Measurements from ENCODE around the gene OPHN1. TPM values are rescaled to one million over a fixed set of nuclear protein-coding genes. Genes with fewer than 3 reads are reported as not detected.

The OPHN1 gene
- total and polyA plus RNA-seq, 10 of the 15 experiments (the other 5 are each of a cell fraction or from before 2014, with no cell fraction given): under 0.01 to 0.03 (median 0.03) TPM; not detected in 6

DNA sequence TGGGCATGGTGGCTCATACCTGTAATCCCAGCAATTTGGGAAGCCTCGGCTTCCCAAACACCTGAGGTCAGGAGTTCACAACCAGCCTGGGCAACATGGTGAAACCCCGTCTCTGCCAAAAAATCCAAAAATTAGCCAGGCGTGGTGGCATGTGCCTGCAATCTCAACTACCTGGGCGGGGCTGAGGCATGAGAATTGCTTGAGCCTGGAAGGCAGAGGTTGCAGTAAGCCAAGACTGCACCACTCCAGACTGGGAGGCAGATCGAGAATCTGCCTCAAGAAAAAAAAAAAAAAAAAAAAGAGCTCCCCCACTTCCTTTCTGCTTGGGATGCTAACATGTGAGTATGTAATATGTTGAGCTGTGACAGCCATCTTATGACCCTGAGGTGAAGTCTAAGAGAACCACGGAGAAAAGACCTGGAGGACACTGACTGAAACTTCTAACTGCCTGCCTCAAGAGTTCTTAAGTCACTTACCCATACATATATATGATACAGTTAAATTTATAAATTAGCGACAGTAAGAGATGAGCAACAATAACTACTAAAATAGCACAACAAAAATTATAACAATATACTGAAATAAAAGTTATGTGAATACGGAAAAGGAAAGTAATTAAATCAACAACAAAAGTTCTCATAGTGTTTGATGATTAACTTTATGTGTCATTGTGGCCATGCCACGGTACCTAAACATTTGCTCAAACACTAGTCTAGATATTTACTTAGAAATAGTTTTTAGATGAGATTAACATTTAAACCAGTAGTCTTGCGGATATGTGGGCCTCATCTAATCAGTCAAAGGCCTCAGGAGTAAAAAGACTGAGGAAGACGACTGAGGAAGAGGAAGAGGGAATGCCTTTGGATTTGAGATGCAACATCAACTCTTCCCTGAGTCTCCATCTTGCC, 178.3 kb downstream of the OPHN1 start (continued):
- TF ChIP-seq, protein P1, sequence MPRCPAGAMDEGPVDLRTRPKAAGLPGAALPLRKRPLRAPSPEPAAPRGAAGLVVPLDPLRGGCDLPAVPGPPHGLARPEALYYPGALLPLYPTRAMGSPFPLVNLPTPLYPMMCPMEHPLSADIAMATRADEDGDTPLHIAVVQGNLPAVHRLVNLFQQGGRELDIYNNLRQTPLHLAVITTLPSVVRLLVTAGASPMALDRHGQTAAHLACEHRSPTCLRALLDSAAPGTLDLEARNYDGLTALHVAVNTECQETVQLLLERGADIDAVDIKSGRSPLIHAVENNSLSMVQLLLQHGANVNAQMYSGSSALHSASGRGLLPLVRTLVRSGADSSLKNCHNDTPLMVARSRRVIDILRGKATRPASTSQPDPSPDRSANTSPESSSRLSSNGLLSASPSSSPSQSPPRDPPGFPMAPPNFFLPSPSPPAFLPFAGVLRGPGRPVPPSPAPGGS (IDR thresholded peaks at IDR 0.05; ENCODE audit: borderline replicate concordance, insufficient read depth, low read depth, low read length, poor library complexity, severe bottlenecking): no peak
- TF ChIP-seq, protein P2, sequence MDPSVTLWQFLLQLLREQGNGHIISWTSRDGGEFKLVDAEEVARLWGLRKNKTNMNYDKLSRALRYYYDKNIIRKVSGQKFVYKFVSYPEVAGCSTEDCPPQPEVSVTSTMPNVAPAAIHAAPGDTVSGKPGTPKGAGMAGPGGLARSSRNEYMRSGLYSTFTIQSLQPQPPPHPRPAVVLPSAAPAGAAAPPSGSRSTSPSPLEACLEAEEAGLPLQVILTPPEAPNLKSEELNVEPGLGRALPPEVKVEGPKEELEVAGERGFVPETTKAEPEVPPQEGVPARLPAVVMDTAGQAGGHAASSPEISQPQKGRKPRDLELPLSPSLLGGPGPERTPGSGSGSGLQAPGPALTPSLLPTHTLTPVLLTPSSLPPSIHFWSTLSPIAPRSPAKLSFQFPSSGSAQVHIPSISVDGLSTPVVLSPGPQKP (IDR thresholded peaks at IDR 0.05; ENCODE audit: low read depth, low read length): no peak
- TF ChIP-seq MTA3 (IDR thresholded peaks at IDR 0.05; ENCODE audit: borderline replicate concordance, low read length): no peak

DNA sequence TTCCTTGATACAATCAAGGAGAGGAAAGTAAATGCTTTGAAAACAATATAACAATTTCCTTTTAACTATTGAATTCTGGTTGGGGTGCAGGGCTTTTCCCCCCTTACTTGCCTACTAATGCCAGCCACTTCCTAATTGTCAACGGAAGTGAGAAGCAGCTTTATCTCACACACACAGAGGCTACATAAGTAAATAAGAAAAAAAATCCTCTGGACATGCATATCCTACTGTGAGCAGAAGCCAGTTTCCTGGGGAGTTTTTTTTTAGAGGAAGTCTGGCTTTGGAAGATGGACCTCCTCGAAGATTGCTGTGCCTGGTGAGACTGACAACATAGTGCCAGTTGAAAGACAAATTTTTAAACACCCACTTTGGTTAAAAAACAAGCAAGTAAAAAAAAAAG, 180.6 kb downstream of the OPHN1 start:
- no peak overlapping the region for H3K4me3 ChIP-seq
- H3K79me2 ChIP-seq (ENCODE audit: control insufficient read depth, insufficient read depth, low read length): no peaks in the 10 kb centered on the region
- no peaks in the 10 kb centered on the region for H3K4me1 ChIP-seq (ENCODE audit: control insufficient read depth, insufficient read depth, low read length)
- intact Hi-C loops (cut with micrococcal nuclease; ENCODE audit: unreplicated experiment): no loop called here
- H4K20me1 ChIP-seq (ENCODE audit: control insufficient read depth, insufficient read depth): no peaks in the 10 kb centered on the region
- POLR2A ChIA-PET: no interaction called here
- no peaks in the 10 kb centered on the region for H3K36me3 ChIP-seq (ENCODE audit: control insufficient read depth in 2 of 2, insufficient read depth in 2 of 2, low read length in 1 of 2)
- CTCF ChIA-PET: interaction anchor here (1.4 kb wide), 1 partner anchor 14 kb away, joined by 4 read pairs; no protein-coding TSS in a partner anchor
- ATAC-seq (no peak), FAIRE-seq (no peak), DNase-seq (ENCODE audit: low read depth, low spot score) (no peak)
- no TSS peak for BruUV-seq (replicated peaks)
- H3K27ac ChIP-seq (ENCODE audit: control insufficient read depth, insufficient read depth): no peak overlapping the region
- in situ Hi-C loops (cut with MboI): no loop called here
- RAD21 ChIA-PET (ENCODE audit: unreplicated experiment): no interaction called here
- H3K27me3 ChIP-seq (replicated peaks in 1 of 2; ENCODE audit: control insufficient read depth in 2 of 2, insufficient read depth in 2 of 2, low read length in 1 of 2): no peaks in the 10 kb centered on the region
- no peak overlapping the region for H3K9ac ChIP-seq (ENCODE audit: control insufficient read depth, insufficient read depth, low read length)
- SMC1A ChIA-PET (ENCODE audit: uncharacterized antibody, unreplicated experiment): no interaction called here
- WGBS (ENCODE audit: insufficient coverage, insufficient replicate concordance, low lambda C conversion rate, missing lambda C conversion rate): 0% methylated on average over 2 of the region's 2 CpGs
- H2AFZ ChIP-seq (ENCODE audit: control insufficient read depth, low read depth, low read length): no peak overlapping the region
- no peak overlapping the region for H3K4me2 ChIP-seq (ENCODE audit: control insufficient read depth, insufficient read depth)
- no peaks in the 10 kb centered on the region for H3K9me3 ChIP-seq (replicated peaks; ENCODE audit: control insufficient read depth, insufficient read depth, low read length)
- TF ChIP-seq SIN3A (IDR thresholded peaks at IDR 0.05; ENCODE audit: low read depth, low read length): no peak
- TF ChIP-seq BMI1 (IDR thresholded peaks at IDR 0.05; ENCODE audit: borderline replicate concordance): no peak
- TF ChIP-seq, protein P3, sequence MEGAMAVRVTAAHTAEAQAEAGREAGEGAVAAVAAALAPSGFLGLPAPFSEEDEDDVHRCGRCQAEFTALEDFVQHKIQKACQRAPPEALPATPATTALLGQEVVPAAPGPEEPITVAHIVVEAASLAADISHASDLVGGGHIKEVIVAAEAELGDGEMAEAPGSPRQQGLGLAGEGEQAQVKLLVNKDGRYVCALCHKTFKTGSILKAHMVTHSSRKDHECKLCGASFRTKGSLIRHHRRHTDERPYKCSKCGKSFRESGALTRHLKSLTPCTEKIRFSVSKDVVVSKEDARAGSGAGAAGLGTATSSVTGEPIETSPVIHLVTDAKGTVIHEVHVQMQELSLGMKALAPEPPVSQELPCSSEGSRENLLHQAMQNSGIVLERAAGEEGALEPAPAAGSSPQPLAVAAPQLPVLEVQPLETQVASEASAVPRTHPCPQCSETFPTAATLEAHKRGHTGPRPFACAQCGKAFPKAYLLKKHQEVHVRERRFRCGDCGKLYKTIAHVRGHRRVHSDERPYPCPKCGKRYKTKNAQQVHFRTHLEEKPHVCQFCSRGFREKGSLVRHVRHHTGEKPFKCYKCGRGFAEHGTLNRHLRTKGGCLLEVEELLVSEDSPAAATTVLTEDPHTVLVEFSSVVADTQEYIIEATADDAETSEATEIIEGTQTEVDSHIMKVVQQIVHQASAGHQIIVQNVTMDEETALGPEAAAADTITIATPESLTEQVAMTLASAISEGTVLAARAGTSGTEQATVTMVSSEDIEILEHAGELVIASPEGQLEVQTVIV (IDR thresholded peaks at IDR 0.05; ENCODE audit: borderline replicate concordance, partially characterized antibody): no peak
- TF ChIP-seq, protein P4, sequence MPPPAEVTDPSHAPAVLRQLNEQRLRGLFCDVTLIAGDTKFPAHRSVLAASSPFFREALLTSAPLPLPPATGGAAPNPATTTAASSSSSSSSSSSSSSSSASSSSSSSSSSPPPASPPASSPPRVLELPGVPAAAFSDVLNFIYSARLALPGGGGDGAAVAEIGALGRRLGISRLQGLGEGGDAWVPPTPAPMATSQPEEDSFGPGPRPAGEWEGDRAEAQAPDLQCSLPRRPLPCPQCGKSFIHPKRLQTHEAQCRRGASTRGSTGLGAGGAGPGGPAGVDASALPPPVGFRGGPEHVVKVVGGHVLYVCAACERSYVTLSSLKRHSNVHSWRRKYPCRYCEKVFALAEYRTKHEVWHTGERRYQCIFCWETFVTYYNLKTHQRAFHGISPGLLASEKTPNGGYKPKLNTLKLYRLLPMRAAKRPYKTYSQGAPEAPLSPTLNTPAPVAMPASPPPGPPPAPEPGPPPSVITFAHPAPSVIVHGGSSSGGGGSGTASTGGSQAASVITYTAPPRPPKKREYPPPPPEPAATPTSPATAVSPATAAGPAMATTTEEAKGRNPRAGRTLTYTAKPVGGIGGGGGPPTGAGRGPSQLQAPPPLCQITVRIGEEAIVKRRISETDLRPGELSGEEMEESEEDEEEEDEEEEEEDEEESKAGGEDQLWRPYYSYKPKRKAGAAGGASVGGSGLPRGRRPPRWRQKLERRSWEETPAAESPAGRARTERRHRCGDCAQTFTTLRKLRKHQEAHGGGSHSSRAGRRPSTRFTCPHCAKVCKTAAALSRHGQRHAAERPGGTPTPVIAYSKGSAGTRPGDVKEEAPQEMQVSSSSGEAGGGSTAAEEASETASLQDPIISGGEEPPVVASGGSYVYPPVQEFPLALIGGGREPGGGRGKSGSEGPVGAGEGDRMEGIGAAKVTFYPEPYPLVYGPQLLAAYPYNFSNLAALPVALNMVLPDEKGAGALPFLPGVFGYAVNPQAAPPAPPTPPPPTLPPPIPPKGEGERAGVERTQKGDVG (CRISPR knock-in tag; IDR thresholded peaks at IDR 0.05): no peak
- no peak for TF ChIP-seq MYB (IDR thresholded peaks at IDR 0.05; ENCODE audit: borderline replicate concordance, low read depth, low read length)
- TF ChIP-seq WRNIP1 (IDR thresholded peaks at IDR 0.05; ENCODE audit: borderline replicate concordance, low read depth, low read length): no peak
- no peak for TF ChIP-seq YY1 (IDR thresholded peaks at IDR 0.05; ENCODE audit: low read depth, low read length)
- no peak for TF ChIP-seq MEF2B (IDR thresholded peaks at IDR 0.05; ENCODE audit: partially characterized antibody, poor library complexity, severe bottlenecking)
